ENCODE measurements around the gene SNX8. TPM values are rescaled to one million over a fixed set of nuclear protein-coding genes. Genes with fewer than 3 reads are reported as not detected.

The SNX8 gene
- total and polyA plus RNA-seq, 2 of the 8 experiments (the other 6 are each of a cell fraction or from before 2014, with no cell fraction given): 46.2 to 70.8 TPM

GRCh38 chr7:2260820-2261219 is 53.4 kb downstream of the SNX8 start (continued):
- no peak for TF ChIP-seq KDM5A (IDR thresholded peaks at IDR 0.05; ENCODE audit: low read length)
- TF ChIP-seq POU5F1 (IDR thresholded peaks at IDR 0.05; ENCODE audit: low read depth, low read length): no peak
- TF ChIP-seq BRCA1 (IDR thresholded peaks at IDR 0.05; ENCODE audit: low read depth, low read length): no peak
- no peak for TF ChIP-seq YY1 (IDR thresholded peaks at IDR 0.05; ENCODE audit: low read depth, low read length)
